Left lung (tissue), 10 donors: ENCODE results near the gene TEX26. TPM values are rescaled to one million over a fixed set of nuclear protein-coding genes. Genes with fewer than 3 reads are reported as not detected.

ENCODE experiments used
- ATAC-seq: fragments of 200-7000 bp; cut with Tn5 transposase; one replicate; pipeline ENCODE4 v1.9.1; 2020; ENCODE audit warnings: moderate library complexity
- DNase-seq, 4 donors: peaks; one replicate each; pipeline ENCODE4 v3.0.0-alpha.2; 2013 to 2020
- H3K27ac ChIP-seq, 2 donors: fragments of 200-600 bp; sonication (generic) in 1 of 2; one replicate each; pipeline versions ENCODE4 v1.5.0 to v1.8.0; 2020 to 2021
- H3K27me3 ChIP-seq, 2 donors: fragments of 200-600 bp; sonication (generic) in 1 of 2; one replicate each; pipeline versions ENCODE4 v1.5.0 to v1.8.0; 2020 to 2021
- H3K36me3 ChIP-seq, 2 donors: fragments of 200-600 bp; sonication (generic) in 1 of 2; one replicate each; pipeline versions ENCODE4 v1.5.0 to v1.8.0; 2020 to 2021
- H3K4me1 ChIP-seq, 2 donors: fragments of 200-600 bp; one replicate each; pipeline ENCODE4 v1.8.0; 2021
- H3K4me3 ChIP-seq, 2 donors: fragments of 200-600 bp; sonication (generic) in 1 of 2; one replicate each; pipeline versions ENCODE4 v1.5.0 to v1.8.0; 2020 to 2021; ENCODE audit warnings: mild to moderate bottlenecking in 1 of 2
- H3K9me3 ChIP-seq, 2 donors: fragments of 200-600 bp; sonication (generic) in 1 of 2; one replicate each; pipeline versions ENCODE4 v1.5.0 to v1.8.0; 2020 to 2021
- intact Hi-C, 2 donors: fragments of 100-400 bp; cut with DNase I; formaldehyde crosslinking; loops; one replicate each; pipeline versions ENCODE4 v1.11.2 to v1.14.2; 2022
- polyA plus RNA-seq, 6 donors: library from polyadenylated mRNA; unstranded; fragments of 120-200 nt; gene quantifications; one replicate each; pipeline ENCODE4 v1.2.1, GENCODE V29; 2013; ENCODE audit not compliant: insufficient read length in 6 of 6
- total RNA-seq, 2 donors: library from RNA; stranded (reverse); fragmentation: NEBNext Ultra II Directional; extraction: Animal tissue kit (Norgen Biotek cat#: 25700); gene quantifications; one replicate each; pipeline ENCODE4 v1.2.1, GENCODE V29; 2021
- TF ChIP-seq, protein P1 (sequence below), 2 donors: fragments of 200-600 bp; sonication (generic) in 1 of 2; IDR thresholded peaks; one replicate each; pipeline versions ENCODE4 v1.5.0 to v1.8.0; 2021; ENCODE audit warnings: antibody characterized with exemption in 2 of 2
- donor health status: DM: no; HTN: yes; CAD: no.
- donor health status: DM: no; HTN: no; CAD: no.

Gene TEX26
- total and polyA plus RNA-seq, 8 donors = 0.47 to 2.4 (median 0.93) TPM; not detected in 1

DNA sequence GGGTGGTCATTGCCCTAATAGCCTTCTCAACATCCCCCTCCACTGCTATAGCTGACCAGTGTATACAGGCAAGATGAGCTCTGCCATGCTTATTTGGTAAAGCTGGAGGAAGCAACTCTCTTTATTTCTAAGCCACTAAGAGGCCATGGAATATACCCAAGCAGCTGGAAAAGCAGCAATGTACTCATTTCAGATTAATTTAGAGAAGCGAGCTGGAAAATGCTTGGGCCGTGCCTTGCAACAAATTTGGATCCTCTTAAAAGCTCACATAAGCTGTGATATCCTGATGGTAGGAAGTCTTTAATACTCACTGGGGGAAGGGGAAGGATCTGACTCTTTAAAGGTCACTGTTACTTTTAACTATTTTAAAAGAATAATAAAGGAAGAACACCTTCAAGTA is 77.8 kb downstream of the TEX26 start:
- H3K4me1 ChIP-seq = peaks cover 0 to 2% of the 10 kb centered on the region in 2 donors
- intact Hi-C loops = no loop called here
- no peak for DNase-seq
- TF ChIP-seq, protein P1, sequence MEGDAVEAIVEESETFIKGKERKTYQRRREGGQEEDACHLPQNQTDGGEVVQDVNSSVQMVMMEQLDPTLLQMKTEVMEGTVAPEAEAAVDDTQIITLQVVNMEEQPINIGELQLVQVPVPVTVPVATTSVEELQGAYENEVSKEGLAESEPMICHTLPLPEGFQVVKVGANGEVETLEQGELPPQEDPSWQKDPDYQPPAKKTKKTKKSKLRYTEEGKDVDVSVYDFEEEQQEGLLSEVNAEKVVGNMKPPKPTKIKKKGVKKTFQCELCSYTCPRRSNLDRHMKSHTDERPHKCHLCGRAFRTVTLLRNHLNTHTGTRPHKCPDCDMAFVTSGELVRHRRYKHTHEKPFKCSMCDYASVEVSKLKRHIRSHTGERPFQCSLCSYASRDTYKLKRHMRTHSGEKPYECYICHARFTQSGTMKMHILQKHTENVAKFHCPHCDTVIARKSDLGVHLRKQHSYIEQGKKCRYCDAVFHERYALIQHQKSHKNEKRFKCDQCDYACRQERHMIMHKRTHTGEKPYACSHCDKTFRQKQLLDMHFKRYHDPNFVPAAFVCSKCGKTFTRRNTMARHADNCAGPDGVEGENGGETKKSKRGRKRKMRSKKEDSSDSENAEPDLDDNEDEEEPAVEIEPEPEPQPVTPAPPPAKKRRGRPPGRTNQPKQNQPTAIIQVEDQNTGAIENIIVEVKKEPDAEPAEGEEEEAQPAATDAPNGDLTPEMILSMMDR (IDR thresholded peaks at IDR 0.05) = no peak
- H3K9me3 ChIP-seq = no peaks in the 10 kb centered on the region
- no peak overlapping the region for H3K27ac ChIP-seq
- ATAC-seq = no peak
- no peaks in the 10 kb centered on the region for H3K36me3 ChIP-seq
- H3K27me3 ChIP-seq = peaks cover 0 to 4% of the 10 kb centered on the region in 2 donors
- no peak overlapping the region for H3K4me3 ChIP-seq

- ATAC-seq = no peak
- no peak for DNase-seq
- Histone ChIP-seq H3K9me3 (no peaks in the 10 kb centered on the region), H3K4me1 (peaks cover 0 to 2% of the 10 kb centered on the region in 2 donors), H3K27ac (no peak overlapping the region), H3K27me3 (peaks cover 0 to 4% of the 10 kb centered on the region in 2 donors), H3K36me3 (no peaks in the 10 kb centered on the region), H3K4me3 (no peak overlapping the region)
- TF ChIP-seq, protein P1 (IDR thresholded peaks at IDR 0.05) = no peak
- intact Hi-C loops = no loop called here
Measured at GRCh38 chr13:31011193-31011860, 78.9 kb downstream of the TEX26 start.

GRCh38 chr13:31011901-31012654 is 79.6 kb downstream of the TEX26 start:
- H3K4me1 ChIP-seq = peaks cover 0 to 2% of the 10 kb centered on the region in 2 donors

GRCh38 chr13:31012655-31013024 is 80.2 kb downstream of the TEX26 start:
- peaks cover 0 to 4% of the 10 kb centered on the region in 2 donors for H3K27me3 ChIP-seq
- intact Hi-C loops = no loop called here
- H3K4me1 ChIP-seq = peaks cover 0 to 2% of the 10 kb centered on the region in 2 donors
- no peak for DNase-seq
- H3K9me3 ChIP-seq = no peaks in the 10 kb centered on the region
- no peak for ATAC-seq
- no peak overlapping the region for H3K4me3 ChIP-seq
- TF ChIP-seq, protein P1 (IDR thresholded peaks at IDR 0.05) = no peak
- H3K36me3 ChIP-seq = no peaks in the 10 kb centered on the region
- no peak overlapping the region for H3K27ac ChIP-seq

More at GRCh38 chr13:31011901-31012654, 79.6 kb downstream of the TEX26 start:
- intact Hi-C loops = no loop called here
- no peak for ATAC-seq
- peaks cover 0 to 4% of the 10 kb centered on the region in 2 donors for H3K27me3 ChIP-seq
- no peaks in the 10 kb centered on the region for H3K36me3 ChIP-seq
- H3K4me3 ChIP-seq = no peak overlapping the region
- TF ChIP-seq, protein P1 (IDR thresholded peaks at IDR 0.05) = no peak
- no peak for DNase-seq
- H3K27ac ChIP-seq = no peak overlapping the region
- H3K9me3 ChIP-seq = no peaks in the 10 kb centered on the region

DNA sequence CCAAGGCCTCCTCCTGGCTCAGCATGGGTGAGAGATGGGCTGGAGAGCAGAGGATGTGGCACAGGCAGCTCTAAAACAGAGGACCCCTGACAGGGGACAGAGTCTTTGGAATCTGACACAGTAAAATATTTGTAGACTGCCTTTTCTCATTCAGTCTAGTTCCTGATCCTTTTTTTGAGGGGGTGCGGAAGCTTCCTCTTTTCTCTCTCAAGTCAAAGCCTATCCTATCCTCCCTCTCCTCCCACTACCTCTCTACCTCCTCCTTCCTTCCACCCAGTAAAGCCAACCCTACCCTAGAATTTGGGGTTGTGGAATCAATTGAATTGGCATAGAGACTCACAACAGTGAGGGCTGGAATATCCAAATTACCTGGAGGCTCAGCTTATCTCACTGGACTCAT is 82.0 kb downstream of the TEX26 start:
- no peak for ATAC-seq
- no peaks in the 10 kb centered on the region for H3K9me3 ChIP-seq
- no peaks in the 10 kb centered on the region for H3K36me3 ChIP-seq
- TF ChIP-seq, protein P1 (IDR thresholded peaks at IDR 0.05) = no peak
- H3K27me3 ChIP-seq = no peaks in the 10 kb centered on the region
- no peak overlapping the region for H3K4me3 ChIP-seq
- DNase-seq = no peak
- intact Hi-C loops = no loop called here
- no peaks in the 10 kb centered on the region for H3K4me1 ChIP-seq
- no peak overlapping the region for H3K27ac ChIP-seq
